Occipital lobe (tissue), 2 donors: ENCODE measurements around the gene FAHD1. TPM values are rescaled to one million over a fixed set of nuclear protein-coding genes. Genes with fewer than 3 reads are reported as not detected.

Source experiments
- DNase-seq: peaks from one replicate; lab custom pipeline; 2025; lab: John Stamatoyannopoulos, UW
- total RNA-seq: library from RNA; depleted of rRNA; stranded (reverse); fragments of >200 nt; gene quantifications from one replicate; pipeline ENCODE4 v1.2.3, GENCODE V29; 2014

Gene FAHD1
- 63.6 TPM for total RNA-seq

DNA sequence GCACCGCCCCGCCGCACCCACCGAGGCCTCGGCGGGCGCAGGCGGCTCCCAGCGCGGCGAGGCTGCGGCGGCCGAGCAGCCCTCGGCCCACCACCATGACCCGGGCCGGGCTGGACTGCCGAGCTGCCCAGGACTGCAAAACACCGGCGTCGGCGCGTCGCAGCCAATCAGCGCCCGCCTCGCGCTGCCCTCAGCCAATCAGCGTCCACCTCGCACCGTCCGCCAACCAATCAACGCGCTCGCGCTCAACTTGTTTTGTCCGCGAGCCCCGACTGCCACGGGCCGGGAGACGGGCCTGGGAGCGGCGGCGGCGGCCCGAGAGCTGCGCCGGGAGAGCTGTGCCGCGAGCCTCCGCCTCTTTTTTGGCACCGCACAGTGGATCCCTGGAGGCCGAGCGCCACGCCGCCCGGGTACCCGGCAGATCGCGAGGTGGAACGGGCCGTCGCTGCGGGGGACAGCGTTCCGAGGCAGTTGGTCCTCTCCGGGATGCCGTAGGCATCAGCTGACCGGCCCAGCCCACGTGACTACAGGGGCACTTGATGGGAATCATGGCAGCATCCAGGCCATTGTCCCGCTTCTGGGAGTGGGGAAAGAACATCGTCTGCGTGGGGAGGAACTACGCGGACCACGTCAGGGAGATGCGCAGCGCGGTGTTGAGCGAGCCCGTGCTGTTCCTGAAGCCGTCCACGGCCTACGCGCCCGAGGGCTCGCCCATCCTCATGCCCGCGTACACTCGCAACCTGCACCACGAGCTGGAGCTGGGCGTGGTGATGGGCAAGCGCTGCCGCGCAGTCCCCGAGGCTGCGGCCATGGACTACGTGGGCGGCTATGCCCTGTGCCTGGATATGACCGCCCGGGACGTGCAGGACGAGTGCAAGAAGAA lies at the start of gene FAHD1, which contains the start of gene HAGH:
Gene FAHD1, plus strand, starts transcription at position 516 of the 883 bp plus-strand sequence. Its CDS starts 33 bp downstream, at position 549.
Gene HAGH, minus strand, starts transcription at position 135 of the 883 bp plus-strand sequence. Its CDS starts 38 bp downstream, at position 97.
- peak; percentile 93 for DNase-seq

DNA sequence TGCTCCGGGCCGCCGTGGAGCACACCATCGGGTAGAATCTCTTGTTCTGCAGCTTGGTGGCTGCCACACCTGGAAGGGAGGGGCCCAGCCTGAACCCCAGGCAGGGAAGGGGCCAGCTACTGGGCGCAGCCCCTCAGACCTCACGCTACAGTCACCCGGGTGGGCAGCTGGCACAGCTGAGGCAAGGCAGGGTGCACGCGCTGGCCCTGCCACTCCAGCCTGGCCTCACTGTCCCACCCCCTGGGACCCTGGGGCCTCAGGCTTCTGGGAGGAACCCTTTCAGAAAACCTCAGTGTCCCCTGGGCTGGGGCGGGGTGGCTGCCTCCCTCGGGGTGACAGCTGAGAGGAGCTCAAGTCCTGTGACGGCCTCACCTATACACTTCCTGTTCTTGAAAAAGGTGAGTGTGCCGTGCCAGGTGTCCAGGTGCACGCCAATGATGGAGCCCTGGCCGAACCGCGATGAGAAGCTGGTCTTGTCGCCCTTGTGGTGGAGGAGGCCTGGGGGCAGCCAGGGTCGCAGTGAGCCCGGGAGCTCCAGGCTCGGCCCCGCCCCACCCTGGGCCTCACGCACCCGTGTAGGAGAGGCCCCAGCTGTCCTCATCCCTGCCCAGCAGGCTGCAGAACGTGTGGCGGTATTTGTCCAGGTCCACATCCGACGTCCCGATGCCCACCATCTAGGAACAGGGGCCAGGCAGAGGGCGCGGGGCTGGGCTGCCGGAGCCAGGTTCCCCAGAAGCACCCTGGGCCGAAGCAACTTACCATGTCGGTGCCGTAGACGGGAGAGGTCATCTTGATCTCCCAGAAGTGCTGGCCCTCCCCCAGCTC lies 49.4 kb upstream of the FAHD1 start:
- DNase-seq = no peak

DNA sequence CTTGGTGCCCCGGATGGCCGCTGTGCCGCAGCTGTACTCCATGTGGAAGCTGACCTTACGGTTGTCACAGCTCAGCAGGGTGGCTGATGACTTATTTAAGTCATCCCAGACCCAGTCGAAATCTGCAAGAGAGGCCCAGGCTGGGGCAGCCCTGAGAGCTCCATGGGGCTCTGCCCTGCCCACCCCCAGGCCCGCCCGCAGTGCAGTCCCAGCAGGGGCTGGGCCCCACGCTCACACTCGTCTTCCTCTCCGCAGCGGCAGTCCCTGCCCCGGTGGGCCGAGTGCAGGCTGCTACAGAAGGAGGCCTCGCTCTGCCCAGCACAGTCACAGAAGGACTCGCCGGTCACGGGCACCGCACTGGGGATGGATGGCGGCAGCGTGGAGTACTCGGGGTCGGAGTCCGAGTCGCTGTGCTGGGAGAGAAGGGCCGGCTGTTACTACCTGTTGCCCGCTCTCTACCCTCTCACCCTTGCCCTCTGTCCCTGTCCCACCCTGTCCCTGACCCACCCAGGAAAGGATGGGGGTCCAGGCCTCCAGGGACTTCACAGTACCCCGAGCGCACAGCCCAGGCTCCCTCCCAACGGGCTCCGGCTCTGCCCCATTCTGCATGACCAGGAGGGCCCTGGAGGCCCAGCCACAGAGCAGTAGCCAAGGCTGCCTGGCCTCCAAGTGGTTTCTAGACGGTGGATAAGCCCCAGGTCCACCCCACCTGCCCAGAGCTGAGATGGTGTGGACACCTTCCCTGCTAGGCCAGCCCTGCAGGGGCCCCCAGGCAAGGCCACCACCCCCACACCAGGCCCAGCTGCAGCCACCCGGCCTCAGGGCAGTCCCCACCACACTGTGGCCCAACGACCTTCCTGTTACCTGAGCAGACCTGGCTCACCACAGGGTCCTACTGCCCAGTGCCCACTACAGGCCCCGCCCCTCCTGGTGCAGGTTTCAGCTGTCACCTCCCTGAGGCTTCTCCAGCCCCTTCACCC lies 48.5 kb upstream of the FAHD1 start:
- DNase-seq = no peak

DNA sequence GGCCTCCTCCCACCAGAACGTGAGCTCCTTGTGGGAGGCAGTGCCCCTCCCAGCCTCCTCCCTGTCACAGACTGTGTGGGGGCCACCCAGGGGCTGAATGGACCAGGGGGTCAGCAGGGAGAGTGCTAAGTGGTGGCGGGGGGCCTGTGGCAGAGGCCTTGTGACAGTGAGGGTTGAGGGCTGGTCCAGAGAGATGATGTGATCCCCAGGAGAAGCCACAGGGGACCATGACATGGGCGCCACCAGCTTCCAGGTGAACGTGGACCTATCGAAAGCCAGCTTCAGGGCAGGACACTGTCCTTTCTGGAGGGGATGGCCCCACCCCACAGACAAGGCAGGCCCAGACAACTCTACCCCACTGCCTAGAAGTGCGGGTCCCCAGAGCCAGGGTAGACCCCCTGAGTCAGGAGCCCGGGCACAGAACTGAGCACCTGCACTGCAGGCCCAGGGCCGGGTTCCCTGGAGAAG lies 47.7 kb upstream of the FAHD1 start:
- no peak for DNase-seq

DNA sequence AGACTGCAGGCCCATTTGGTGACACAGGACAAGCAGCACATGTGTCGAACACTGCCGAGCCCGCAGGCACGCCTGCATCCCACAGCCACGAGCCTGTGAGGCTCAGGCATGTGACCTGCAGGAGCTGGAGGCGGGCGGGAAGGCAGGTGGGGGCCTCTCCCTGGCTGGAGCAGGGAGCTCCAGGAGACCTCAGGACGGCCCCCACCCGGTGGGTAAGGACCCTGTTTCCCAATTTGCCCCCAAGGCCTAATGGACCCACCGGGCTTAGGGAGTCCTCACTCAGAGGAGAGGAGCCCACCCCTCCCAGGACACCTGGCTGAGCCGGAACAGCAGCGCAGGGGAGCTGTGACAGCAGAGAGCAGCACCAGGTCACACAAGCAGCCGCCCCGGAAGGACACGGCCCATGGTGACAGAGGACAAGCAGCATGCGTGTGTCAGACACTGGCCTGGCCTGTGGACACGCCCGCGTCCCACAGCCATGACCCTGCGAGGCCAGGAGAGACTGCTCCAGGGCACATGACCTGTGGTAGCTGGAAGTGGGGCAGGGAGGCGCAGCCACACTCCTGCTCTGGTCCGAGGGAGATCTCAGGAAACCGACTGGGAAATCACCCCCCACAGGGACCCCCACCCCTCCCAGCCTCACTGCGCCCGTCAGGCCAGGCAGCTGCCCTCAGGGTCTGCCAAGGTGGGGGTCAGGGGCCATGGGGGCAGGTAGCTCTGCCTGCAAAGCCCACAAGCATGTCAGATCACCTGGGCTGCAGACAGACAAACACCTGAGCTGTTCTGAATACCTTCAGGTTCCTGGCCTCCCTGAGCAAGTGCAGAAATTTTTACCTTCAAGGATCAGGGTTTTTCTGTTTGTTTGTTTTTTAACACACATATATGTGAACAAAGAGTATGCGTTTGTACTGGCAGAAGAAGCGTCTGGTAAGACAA lies 47.0 kb upstream of the FAHD1 start:
- no peak for DNase-seq

DNA sequence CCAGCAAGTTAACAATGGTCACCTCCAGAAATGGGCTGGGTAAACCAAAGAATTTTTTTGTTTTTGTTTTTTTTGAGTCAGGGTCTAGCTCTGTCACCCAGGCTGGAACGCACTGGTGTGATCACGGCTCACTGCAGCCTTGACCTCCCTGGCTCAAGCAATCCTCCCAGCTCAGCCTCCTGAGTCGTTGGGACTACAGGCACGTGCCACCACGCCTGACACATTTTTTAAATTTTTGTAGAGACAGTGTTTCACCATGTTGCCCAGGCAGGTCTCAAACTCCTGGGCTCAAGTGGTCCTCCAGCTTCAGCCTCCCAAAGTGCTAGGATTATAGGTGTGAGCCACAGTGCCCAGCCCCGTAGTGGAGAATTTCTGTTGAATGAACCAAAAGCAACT lies 46.3 kb upstream of the FAHD1 start:
- no peak for DNase-seq

DNA sequence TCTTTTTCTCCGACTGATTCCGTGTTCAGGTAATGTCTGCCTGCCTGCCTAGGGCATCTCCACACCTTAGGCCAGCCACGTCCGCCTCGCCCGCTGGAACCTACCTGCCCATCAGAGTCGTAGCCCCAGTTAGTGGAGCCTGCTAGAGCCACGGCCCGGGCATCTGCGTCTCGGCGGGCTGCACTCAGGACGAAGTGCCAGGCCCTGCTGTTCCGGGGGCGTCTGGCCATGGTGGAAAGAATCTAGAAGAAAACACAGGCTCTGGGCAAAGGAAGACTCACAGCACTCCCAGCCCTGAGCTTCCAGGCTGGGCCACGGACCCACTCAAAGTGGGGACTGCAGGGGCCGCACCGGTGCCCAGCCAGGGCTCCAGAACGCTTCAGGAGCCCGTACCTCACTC lies 45.8 kb upstream of the FAHD1 start:
- no peak for DNase-seq

DNA sequence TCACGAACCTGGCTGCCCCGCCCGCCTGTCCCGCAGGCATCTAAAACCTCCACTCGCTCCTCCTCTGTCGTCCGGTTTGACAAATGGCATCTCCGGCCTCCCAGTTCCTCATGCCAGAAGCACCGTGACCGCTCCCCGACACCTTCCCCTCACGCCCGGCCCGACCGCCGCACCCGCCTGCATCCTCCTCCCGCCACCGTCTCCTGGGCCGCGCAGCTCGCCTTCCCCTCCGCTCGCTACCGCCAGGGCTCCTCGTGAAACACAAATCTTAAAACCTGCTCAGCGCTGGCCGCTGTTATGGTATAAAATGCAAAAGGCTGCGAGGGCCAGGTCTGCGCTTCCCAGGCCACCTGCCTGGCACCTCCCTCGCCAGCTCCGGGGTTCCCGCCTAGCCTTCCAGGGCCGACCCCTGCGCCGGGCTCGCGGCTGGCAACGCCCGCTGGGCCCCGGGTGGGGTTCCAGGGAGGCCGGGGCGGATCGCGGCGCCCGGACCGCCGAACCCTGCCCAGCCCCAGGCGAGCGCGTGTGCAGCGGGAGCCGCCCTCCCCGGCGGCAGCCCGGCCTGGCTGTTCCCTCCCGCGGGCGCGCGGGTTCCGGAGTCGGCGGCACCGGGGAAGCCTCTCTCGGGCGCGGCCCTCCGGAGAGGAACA lies 45.1 kb upstream of the FAHD1 start:
- no peak for DNase-seq

DNA sequence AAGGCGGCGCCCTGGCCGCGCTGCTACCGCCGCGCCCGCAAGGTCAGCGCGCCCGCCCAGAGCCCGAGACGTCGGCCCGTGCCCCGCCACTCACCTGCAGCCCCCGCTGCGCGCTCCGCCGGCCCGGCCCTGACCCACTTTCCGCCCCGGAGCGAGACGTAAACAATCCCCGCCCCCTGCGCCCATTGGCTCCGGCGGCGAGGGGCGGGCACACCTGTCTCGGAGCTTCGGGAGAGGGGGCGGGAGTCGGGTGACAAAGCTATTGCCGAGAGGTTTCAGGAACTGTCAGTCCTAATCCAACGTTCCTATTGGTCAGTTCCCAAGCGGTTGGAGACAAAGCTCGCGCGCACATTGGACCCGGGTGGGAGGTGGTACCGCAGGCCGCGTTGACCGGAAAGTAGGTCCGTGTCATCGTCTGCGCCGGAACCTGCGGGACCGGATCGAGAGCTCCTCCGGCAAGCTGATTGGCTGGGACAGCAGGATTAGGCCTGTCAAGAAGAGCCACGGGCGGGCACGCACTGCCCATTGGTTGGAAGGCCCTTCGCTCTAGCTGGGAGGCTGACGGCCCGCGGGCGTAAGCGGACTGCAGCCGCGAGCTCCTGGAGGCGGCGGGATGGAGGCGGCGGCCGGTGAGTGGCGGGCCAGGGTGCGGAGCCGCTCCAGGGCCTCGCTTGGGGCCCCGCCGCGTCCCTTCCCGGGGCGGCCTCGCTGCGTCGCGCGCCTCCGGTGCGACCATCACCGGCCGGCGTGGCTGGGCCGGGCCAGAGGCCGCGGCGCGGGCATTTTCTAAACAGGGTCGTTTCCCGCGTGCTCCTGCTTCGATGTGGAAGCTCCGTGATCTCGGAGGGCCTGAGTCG lies 44.4 kb upstream of the FAHD1 start, which contains the start of the genes NUBP2 and SPSB3:
Gene NUBP2, plus strand, starts transcription at position 553 of the 857 bp plus-strand sequence. Its CDS starts 61 bp downstream, at position 614.
Gene SPSB3, minus strand, starts transcription at position 164 of the 857 bp plus-strand sequence. CDS start 1,088 bp downstream, outside the sequence.
- peak; percentile 100 for DNase-seq

DNA sequence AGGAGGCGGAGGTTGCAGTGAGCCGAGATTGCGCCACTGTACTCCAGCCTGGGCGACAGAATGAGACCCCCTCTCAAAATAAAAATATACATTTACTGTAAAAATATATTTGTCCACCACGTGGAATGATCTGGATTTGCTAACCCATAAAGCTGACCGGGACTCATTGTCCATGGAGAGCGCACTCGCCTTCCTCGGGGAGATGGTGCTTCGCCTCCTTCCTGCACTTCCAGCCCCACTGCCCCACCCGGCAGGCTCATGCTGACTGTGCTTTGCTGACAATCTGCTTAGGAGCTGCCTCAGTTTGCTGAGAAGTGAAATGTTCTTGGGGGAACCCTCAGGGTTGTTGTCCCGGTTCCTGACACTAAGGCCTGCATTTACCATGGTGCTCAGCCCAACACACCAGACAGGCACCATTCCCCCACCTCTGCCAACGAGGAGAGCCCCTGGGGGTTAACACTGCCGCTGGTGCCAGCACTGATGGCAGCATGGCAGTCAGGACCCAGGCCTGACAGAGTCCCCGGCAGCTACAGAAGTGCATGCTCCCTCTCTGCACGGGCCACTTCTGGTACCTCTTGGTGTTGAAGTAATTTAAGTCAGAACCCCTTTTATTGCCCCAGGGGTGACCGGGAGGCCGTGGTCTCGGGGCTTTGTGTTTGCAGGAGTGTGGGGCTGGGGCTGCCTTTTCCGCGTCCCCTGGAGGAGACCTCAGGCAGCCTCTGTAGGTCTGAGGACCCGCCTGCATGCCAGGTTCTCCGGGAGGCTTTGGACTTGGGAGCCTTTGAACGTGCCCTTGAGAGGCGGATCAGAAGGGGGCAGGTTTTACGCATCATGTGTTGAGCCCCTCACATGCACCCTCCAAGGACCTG lies 41.8 kb upstream of the FAHD1 start:
- no peak for DNase-seq

DNA sequence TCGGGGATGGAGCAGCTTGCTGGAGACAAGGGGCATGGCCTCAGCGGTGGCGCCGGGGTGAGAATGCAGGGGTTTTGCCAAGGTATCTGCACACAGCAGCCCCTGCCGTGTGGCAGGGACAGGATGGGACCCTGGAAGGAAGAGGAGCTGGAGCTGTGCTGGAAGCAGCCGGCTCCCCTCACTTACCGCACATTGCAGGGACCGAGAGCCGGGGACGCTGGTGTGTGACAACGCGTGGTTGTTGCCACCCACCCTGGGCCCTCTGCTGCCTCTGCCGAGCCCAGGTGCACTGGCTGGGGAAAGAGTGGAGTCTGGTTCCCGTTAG lies 41.2 kb upstream of the FAHD1 start:
- no peak for DNase-seq

DNA sequence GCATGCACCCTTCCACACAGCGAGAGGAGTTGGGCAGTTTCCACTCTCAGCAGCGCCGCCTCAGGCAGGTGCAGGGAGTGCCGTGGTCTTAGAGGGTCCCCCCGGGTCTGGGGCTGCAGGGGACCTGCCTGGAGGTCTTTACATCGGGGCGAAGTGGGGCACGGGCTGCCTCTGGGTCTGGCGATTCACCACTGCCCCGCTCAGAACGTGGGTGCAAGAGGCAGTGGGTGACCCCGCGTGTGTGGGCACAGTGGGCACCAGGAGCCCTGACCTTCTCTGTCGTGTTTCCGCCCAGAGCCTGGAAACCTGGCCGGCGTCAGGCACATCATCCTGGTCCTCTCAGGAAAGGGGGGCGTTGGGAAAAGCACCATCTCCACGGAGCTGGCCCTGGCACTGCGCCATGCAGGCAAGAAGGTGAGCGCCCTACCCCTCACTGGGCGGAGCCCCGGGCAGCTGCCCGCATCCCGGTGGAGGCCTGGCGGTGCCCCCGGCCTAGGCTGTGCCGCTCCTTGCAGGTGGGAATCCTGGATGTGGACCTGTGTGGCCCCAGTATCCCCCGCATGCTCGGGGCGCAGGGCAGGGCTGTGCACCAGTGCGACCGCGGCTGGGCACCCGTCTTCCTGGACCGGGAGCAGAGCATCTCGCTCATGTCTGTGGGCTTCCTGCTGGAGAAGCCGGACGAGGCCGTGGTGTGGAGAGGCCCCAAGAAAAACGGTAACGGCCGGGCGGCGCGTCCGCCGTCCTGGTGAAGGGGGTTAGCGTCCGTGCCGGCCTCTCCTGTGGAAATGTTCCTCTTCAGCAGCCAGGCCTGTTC lies 40.6 kb upstream of the FAHD1 start:
- DNase-seq = no peak

DNA sequence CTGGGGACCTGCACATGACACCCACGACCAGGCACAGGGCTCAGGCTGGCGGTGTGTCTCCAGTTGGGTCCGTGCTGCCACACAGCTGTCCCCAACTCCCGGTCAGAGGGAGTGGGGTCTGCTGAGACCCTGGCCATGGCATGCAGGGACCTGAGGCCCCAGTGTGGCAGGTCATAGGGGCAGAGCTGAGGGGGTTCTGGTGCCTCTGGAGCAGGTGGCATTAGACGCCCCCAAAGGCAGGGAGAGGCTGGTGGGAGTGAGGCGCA lies 40.0 kb upstream of the FAHD1 start:
- DNase-seq = no peak

DNA sequence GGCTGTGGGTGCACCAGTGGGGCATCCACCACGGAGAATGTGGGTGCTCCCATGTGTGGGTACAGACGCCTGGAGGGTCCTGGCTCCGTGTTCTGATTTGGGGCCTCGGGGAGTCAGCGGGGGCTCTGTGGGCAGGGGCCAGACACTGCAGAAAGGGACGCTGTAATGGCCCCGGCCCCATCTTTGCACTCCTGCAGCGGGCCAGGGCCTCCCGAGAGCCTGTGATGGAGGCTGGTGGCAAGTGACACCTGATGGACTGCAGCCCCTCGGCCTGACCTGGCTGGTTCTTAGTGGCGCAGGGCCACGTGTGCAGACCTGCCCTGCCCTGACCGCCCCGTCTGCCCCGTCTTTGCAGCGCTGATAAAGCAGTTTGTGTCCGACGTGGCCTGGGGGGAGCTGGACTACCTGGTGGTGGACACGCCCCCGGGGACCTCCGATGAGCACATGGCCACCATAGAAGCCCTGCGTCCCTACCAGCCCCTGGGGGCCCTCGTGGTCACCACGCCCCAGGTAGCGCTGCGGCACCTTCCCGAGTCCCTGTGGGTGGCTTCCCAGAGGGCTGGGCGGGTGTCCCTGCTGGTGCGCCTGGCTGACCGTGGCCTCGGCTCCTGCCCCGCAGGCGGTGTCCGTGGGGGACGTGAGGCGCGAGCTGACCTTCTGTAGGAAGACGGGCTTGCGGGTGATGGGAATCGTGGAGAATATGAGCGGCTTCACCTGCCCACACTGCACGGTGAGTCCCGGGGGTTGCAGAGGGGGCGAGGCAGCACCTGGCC lies 39.5 kb upstream of the FAHD1 start:
- DNase-seq = no peak

DNA sequence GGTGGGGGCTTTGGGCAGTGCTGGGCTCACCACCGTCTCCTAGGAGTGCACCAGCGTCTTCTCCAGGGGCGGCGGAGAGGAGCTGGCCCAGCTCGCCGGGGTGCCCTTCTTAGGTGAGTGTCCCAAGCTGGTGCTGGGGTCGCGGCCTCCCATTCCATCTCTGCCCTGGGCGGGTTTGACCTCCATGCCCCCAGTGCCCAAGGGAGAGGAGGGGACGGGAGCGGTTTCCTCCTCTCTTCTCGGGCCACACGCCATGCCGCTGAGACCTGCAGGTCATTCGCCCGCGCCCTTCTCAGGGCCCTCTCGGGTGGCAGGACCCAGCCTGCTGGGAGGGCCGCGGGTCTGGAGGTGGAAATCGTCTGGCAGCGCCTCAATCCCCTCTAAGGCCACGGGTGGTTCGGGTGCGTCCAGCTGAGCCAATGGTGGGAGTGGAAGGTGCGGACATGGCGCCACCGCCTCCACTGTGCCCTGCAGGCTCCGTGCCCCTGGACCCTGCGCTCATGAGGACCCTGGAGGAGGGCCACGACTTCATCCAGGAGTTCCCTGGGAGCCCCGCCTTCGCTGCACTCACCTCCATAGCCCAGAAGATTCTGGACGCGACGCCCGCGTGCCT lies 38.8 kb upstream of the FAHD1 start:
- DNase-seq = no peak
